BLaER1 (cell line): ENCODE measurements around the gene PALD1.

Source experiments
- H3K27ac ChIP-seq: shearing (Covaris generic); formaldehyde crosslinking; 2 replicates; pipeline ENCODE4 v1.8.1; 2022
- H3K27me3 ChIP-seq: shearing (Covaris generic); formaldehyde crosslinking; 2 replicates; pipeline ENCODE4 v1.8.1; 2022
- H3K36me3 ChIP-seq: shearing (Covaris generic); formaldehyde crosslinking; 2 replicates; pipeline ENCODE4 v1.8.1; 2022
- H3K4me1 ChIP-seq: shearing (Covaris generic); formaldehyde crosslinking; 2 replicates; pipeline ENCODE4 v1.8.1; 2022
- H3K4me2 ChIP-seq: shearing (Covaris generic); formaldehyde crosslinking; 2 replicates; pipeline ENCODE4 v1.8.1; 2022
- H3K4me3 ChIP-seq: shearing (Covaris generic); formaldehyde crosslinking; 2 replicates; pipeline ENCODE4 v1.8.1; 2022
- H3K9ac ChIP-seq: shearing (Covaris generic); formaldehyde crosslinking; 2 replicates; pipeline ENCODE4 v1.8.1; 2022
- H3K9me3 ChIP-seq: shearing (Covaris generic); formaldehyde crosslinking; 2 replicates; pipeline ENCODE4 v1.8.1; 2022
- H4K20me1 ChIP-seq: shearing (Covaris generic); formaldehyde crosslinking; 2 replicates; pipeline ENCODE4 v1.8.1; 2022
- Cebpa-rat ChIP-seq: shearing (Covaris generic); IDR thresholded peaks from 2 replicates; pipeline ENCODE4 v1.8.1; 2022

PALD1 gene

DNA sequence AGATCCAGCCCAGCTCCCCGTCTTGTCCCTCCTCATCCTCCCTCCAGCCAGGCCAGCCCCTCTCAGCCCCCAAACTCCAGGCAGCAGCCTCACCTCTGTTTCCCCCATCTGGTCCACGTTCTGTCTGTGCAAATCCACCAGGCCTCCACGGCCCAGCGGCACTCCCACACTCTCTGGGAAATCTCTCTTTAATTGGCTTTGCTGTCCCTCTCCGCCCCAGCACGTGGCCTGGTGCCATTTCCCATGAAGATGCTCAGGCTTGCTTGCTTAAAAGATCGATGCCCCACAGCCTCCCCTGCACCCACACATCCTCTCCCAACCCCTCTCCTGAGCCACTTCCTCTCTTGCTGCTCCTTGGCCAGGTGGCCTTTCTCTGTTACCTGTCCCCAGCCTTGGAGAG lies 84.7 kb downstream of the PALD1 start:
- peak overlapping the region; percentile 87 for H3K4me2 ChIP-seq
- peak overlapping the region; percentile 79 for H3K27ac ChIP-seq
- no peak overlapping the region for H3K9ac ChIP-seq
- TF ChIP-seq Cebpa-rat = no peak
- peaks cover 41% of the 10 kb centered on the region; the same call in 1 of the 2 replicates for H4K20me1 ChIP-seq
- H3K36me3 ChIP-seq = peaks cover 43% of the 10 kb centered on the region
- no peak overlapping the region for H3K4me3 ChIP-seq
- H3K4me1 ChIP-seq = peaks cover 87% of the 10 kb centered on the region
- H3K27me3 ChIP-seq = no peaks in the 10 kb centered on the region
- H3K9me3 ChIP-seq = no peaks in the 10 kb centered on the region

DNA sequence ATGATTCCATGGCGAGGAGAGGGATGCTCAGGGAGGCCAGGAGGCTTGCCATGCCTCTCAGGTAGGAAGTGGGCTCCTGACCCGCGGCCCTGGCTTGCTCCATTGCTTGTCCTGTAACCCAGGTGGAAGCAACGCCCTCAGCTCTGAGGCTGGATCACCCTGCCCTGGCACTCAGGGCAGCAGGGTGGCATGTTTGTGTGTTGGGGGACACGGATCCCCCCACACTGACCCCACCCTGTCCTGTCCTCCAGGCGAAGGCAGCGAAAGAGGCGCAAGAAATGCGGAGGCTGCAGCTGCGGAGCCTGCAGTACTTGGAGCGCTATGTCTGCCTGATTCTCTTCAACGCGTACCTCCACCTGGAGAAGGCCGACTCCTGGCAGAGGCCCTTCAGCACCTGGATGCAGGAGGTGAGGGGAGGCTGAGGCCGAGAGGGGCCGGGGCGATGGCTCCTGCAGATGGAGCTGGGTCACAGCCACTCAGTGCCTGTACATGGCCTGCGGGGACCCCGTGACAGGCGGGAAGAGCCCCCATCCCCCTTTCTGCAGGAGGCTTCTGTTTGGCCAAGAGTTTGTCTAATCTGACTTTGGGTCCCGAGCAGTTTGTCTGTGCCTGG lies 85.7 kb downstream of the PALD1 start:
- Histone ChIP-seq H3K36me3 (peaks cover 50% of the 10 kb centered on the region), H3K9me3 (no peaks in the 10 kb centered on the region), H3K4me1 (peaks cover 84% of the 10 kb centered on the region), H3K4me2 (peak overlapping the region; percentile 87), H3K9ac (0 out of 2 replicates have a peak overlapping the region, but pooled peaks have one; percentile 69), H3K27ac (peak overlapping the region; percentile 81), H4K20me1 (peaks cover 41% of the 10 kb centered on the region; the same call in 1 of the 2 replicates), H3K4me3 (no peak overlapping the region), H3K27me3 (no peaks in the 10 kb centered on the region)
- TF ChIP-seq Cebpa-rat = no peak

DNA sequence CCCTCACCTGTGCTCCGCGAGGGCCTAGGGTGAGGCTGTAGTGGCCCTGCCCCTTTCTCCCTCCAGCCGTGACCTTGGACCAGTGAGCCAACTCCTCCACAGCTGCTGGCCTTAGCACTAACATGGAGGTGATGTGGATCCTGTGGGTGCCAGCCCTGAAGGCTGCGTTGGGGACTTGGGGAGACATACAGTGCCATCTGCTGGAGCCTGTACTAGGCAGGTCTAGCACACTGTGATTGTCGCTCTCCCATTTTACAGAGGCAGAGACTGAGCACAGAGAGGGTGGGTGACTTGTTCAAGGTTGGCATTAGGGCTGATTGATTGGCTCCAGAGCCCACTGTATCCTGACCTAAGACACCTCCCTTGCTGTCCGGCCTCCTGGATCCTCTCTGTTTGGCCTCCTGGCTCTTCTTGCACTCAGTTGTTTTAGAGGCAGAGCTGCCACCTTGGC lies 86.4 kb downstream of the PALD1 start:
- Histone ChIP-seq H3K4me2 (peak overlapping the region; percentile 87), H3K4me1 (peaks cover 84% of the 10 kb centered on the region), H4K20me1 (peaks cover 35% of the 10 kb centered on the region; the same call in 1 of the 2 replicates), H3K27ac (peak overlapping the region; percentile 81), H3K9me3 (no peaks in the 10 kb centered on the region), H3K36me3 (peaks cover 57% of the 10 kb centered on the region), H3K27me3 (no peaks in the 10 kb centered on the region), H3K9ac (peak overlapping the region; percentile 69; the same call in 1 of the 2 replicates), H3K4me3 (no peak overlapping the region)
- TF ChIP-seq Cebpa-rat = no peak

DNA sequence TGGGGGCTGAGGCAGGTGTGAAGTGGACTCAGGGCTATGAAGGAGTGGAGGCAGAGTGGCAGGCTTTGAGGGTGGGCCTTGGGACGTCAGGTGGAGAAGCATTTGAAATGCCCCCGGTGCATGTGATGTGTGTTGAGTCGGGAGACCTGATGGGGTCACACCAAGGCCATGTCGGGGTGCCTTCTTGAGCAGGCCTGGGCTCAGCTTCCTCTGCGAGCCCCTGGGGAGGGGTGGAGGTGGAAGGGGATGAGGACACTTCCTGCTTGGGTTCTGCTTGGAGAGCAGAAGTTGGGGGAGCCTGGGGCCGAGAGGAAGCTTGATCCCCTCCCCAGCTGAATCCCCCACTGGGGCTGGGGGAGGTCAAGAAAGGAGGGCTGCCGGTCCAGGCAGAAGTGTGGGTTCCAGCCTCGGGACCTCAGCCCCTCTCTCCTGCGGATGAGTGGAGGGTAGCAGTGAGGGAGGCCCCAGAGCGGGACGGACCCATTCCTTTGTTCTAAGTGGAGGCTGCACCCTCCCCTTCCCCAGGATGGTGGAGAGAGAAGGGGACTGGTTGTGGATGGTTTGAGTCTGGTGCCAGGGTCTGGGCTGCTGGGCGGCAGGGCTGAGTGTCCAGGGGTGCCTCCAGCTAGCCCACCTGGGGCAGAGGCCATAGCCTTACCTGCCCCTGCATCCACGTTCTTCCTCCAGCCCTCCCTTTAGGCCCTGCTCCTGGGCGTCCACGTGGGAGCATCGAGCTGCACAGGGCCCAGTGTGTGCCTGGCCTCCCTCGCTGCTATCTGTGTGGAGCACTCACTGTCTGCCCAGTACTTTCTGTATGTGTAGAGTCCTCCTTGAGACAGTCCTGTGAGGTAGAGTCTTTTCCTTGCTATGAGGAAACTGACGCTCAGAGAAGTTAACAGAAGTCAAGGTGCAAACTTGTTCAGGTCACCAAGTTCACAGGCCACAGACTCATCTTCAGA lies 87.3 kb downstream of the PALD1 start:
- peak overlapping the region; percentile 69 for H3K9ac ChIP-seq
- peaks cover 62% of the 10 kb centered on the region for H3K36me3 ChIP-seq
- peaks cover 75% of the 10 kb centered on the region for H3K4me1 ChIP-seq
- peak overlapping the region; percentile 81 for H3K27ac ChIP-seq
- H3K9me3 ChIP-seq = no peaks in the 10 kb centered on the region
- peak overlapping the region; percentile 87 for H3K4me2 ChIP-seq
- no peak for TF ChIP-seq Cebpa-rat
- peaks cover 26% of the 10 kb centered on the region; the same call in 1 of the 2 replicates for H4K20me1 ChIP-seq
- H3K4me3 ChIP-seq = no peak overlapping the region
- H3K27me3 ChIP-seq = no peaks in the 10 kb centered on the region

DNA sequence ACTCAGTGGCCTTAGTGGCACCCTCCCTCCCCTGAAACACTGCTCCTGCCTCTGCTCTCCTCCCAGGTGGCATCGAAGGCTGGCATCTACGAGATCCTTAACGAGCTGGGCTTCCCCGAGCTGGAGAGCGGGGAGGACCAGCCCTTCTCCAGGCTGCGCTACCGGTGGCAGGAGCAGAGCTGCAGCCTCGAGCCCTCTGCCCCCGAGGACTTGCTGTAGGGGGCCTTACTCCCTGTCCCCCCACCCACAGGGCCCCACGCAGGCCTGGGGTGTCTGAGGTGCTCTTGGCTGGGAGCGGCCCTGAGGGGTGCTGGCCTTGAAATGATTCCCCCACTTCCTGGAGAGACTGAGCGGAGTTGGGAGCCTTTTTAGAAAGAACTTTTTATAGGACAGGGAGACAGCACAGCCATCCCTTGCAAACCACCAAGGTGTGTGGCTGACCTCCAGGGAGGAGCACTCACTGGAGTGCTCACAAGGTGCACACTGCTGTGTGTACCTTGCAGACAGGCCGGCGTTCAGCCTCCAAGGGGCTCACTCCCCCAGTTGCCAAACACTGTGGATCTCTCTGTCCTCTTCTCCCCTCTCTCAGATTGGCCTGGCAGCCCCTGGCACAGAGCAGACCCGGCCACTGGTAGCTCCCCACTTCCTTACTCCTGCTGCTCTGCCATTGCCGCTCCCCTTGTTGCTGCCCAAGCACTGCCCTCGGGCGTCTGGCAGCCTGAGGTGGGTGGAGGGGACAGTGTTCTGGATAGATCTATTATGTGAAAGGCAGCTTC lies 88.1 kb downstream of the PALD1 start:
- Histone ChIP-seq H3K4me2 (peak overlapping the region; percentile 87; the same call in 1 of the 2 replicates), H3K4me1 (peaks cover 66% of the 10 kb centered on the region), H3K9ac (no peak overlapping the region), H3K36me3 (peaks cover 71% of the 10 kb centered on the region), H3K9me3 (no peaks in the 10 kb centered on the region), H3K4me3 (no peak overlapping the region), H3K27me3 (no peaks in the 10 kb centered on the region), H3K27ac (peak overlapping the region; percentile 81), H4K20me1 (peaks cover 18% of the 10 kb centered on the region; the same call in 1 of the 2 replicates)
- TF ChIP-seq Cebpa-rat = no peak

DNA sequence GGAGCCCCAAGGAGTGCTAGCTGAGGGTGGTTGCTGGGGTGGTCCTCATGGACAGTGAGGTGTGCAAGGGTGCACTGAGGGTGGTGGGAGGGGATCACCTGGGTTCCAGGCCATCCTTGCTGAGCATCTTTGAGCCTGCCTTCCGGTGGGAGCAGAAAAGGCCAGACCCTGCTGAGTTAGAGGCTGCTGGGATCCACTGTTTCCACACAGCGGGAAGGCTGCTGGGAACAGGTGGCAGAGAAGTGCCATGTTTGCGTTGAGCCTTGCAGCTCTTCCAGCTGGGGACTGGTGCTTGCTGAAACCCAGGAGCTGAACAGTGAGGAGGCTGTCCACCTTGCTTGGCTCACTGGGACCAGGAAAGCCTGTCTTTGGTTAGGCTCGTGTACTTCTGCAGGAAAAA lies 89.0 kb downstream of the PALD1 start:
- Histone ChIP-seq H3K27ac (0 out of 2 replicates have a peak overlapping the region, but pooled peaks have one; percentile 81), H3K4me1 (peaks cover 57% of the 10 kb centered on the region), H3K9ac (no peak overlapping the region), H3K36me3 (peaks cover 71% of the 10 kb centered on the region), H3K27me3 (no peaks in the 10 kb centered on the region), H3K4me2 (no peak overlapping the region), H3K9me3 (no peaks in the 10 kb centered on the region), H3K4me3 (no peak overlapping the region), H4K20me1 (0 out of 2 replicates have a peak, but pooled peaks cover 11% of the 10 kb centered on the region)
- TF ChIP-seq Cebpa-rat = no peak

DNA sequence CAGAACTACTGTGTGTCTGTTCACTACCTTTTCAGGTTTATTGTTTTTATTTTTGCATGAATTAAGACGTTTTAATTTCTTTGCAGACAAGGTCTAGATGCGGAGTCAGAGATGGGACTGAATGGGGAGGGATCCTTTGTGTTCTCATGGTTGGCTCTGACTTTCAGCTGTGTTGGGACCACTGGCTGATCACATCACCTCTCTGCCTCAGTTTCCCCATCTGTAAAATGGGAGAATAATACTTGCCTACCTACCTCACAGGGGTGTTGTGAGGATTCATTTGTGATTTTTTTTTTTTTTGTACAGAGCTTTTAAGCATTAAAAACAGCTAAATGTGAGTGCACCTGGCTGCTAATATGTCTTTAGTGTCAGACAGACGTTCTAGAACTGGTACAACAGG lies 89.5 kb downstream of the PALD1 start:
- Histone ChIP-seq H3K36me3 (peaks cover 71% of the 10 kb centered on the region), H4K20me1 (0 out of 2 replicates have a peak, but pooled peaks cover 11% of the 10 kb centered on the region), H3K9ac (no peak overlapping the region), H3K27me3 (no peaks in the 10 kb centered on the region), H3K27ac (no peak overlapping the region), H3K4me2 (no peak overlapping the region), H3K4me1 (peaks cover 52% of the 10 kb centered on the region), H3K4me3 (no peak overlapping the region), H3K9me3 (no peaks in the 10 kb centered on the region)
- no peak for TF ChIP-seq Cebpa-rat

DNA sequence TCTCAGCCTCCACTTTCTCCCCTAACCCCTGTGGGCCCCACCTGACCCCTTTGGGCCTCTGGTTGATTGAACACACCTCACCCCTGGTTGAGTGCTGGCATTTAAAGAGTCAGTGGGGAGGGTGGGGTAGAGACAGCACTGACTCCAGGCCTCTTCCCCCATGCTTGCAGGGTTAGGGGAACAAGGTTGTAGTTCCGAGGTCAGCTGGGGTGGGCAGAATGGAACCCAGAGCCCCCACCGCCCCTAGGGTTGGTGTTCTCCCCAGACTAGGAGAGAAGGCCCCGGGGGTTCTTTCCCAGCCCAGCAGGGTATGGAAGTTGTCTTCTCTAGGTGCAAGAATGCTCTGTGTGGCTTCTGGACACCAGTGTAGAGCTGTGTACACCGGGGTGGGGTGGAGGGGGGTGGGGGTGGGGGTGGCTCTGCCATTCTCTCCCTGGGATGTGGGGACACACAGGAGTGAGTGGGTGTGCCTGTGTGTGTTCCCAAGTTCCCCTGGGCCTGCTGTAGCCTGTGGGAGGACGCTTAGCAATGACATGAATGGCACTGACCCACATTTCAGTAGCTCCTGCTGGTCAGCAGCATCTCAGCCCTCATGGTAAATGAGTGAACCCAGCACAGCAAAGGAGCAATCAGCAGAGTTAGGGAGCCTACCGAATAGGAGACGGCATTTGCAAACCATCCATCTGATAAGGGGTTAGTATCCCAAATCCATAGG lies 90.4 kb downstream of the PALD1 start:
- Histone ChIP-seq H3K27me3 (no peaks in the 10 kb centered on the region), H4K20me1 (0 out of 2 replicates have a peak, but pooled peaks cover 11% of the 10 kb centered on the region), H3K27ac (no peak overlapping the region), H3K4me2 (peak overlapping the region; percentile 55), H3K9ac (no peak overlapping the region), H3K4me1 (peaks cover 44% of the 10 kb centered on the region), H3K4me3 (no peak overlapping the region), H3K9me3 (no peaks in the 10 kb centered on the region), H3K36me3 (peaks cover 66% of the 10 kb centered on the region)
- no peak for TF ChIP-seq Cebpa-rat

DNA sequence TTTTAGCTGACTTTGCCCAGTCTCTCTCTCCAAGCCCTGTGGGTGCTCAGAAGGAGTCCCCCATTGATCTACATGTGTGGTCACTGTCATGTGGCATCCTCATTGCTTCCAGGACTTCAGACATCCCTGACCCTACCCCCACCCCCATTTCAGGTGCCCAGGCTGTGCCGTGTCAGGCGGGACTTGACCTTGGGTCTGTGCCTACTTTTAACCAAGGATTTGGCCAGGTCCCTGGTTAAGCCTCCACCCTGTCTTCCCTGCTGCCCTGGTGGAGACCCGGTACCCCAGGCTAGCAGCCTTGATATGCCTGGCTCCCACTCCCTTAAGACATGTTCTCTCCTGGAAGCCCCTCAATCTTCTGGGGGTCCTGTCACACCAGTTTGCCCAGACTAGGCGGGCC lies 92.7 kb downstream of the PALD1 start:
- TF ChIP-seq Cebpa-rat = no peak
- Histone ChIP-seq H3K9me3 (no peaks in the 10 kb centered on the region), H3K27me3 (no peaks in the 10 kb centered on the region), H3K4me2 (no peak overlapping the region), H3K4me3 (no peak overlapping the region), H3K27ac (no peak overlapping the region), H4K20me1 (0 out of 2 replicates have a peak, but pooled peaks cover 8% of the 10 kb centered on the region), H3K4me1 (peaks cover 31% of the 10 kb centered on the region), H3K9ac (no peak overlapping the region), H3K36me3 (peaks cover 48% of the 10 kb centered on the region)
